ENCODE results near the gene ARMH3. TPM values are rescaled to one million over a fixed set of nuclear protein-coding genes. Genes with fewer than 3 reads are reported as not detected.
"Not testable (repeated sequence)": the region's sequence is repeated elsewhere in the genome, so short reads cannot be mapped to it uniquely, and the experiment has no call there.

Gene ARMH3
- total RNA-seq, 1 donor from 2014 or later = 34.4 TPM

GRCh38 chr10:102009801-102010425, 46.1 kb downstream of the ARMH3 start:
- TF ChIP-seq CTCF (IDR thresholded peaks at IDR 0.05; ENCODE audit: unreplicated experiment) = peak; percentile 84
- no peaks in the 10 kb centered on the region for H3K9me3 Mint-ChIP-seq (ENCODE audit: low read depth)
- H3K27ac Mint-ChIP-seq = peak overlapping the region; percentile 20

GRCh38 chr10:102007796-102008195, 48.2 kb downstream of the ARMH3 start:
- no peak for DNase-seq (ENCODE audit: low spot score, unreplicated experiment)
- no peak overlapping the region for H3K4me3 Mint-ChIP-seq (ENCODE audit: low read depth)
- H3K27me3 Mint-ChIP-seq = no peaks in the 10 kb centered on the region
- H3K9me3 Mint-ChIP-seq (ENCODE audit: low read depth) = no peaks in the 10 kb centered on the region
- TF ChIP-seq CTCF (IDR thresholded peaks at IDR 0.05; ENCODE audit: unreplicated experiment) = no peak
- peaks cover 13% of the 10 kb centered on the region for H3K36me3 Mint-ChIP-seq (ENCODE audit: insufficient read depth)
- H3K27ac Mint-ChIP-seq = no peak overlapping the region
- H3K4me1 Mint-ChIP-seq (ENCODE audit: low read depth) = no peaks in the 10 kb centered on the region

More at GRCh38 chr10:102009801-102010425, 46.1 kb downstream of the ARMH3 start:
- H3K4me1 Mint-ChIP-seq (ENCODE audit: low read depth) = no peaks in the 10 kb centered on the region
- H3K36me3 Mint-ChIP-seq (ENCODE audit: insufficient read depth) = peaks cover 19% of the 10 kb centered on the region
- DNase-seq (ENCODE audit: low spot score, unreplicated experiment) = peak; percentile 25
- H3K27me3 Mint-ChIP-seq = no peaks in the 10 kb centered on the region
- no peak overlapping the region for H3K4me3 Mint-ChIP-seq (ENCODE audit: low read depth)

DNA sequence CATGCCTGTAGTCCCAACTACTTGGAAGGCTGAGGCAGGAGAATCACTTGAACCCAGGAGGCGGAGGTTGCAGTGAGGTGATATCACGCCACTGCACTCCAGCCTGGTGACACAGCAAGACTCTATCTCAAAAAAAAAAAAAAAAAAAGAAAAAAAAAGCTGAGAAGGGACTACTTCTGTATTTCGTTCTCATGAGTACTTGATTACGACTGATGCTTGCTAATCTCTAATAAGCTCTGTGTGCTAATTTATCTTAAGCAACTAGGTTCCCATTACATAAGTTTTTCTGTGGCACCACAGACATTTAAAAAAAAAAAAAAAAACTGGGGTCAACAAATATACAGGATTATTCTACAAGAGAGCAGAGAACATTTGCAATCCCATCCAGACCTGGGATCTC, 48.9 kb downstream of the ARMH3 start:
- not testable (repeated sequence) for DNase-seq (ENCODE audit: low spot score, unreplicated experiment); H3K4me3 Mint-ChIP-seq (ENCODE audit: low read depth); H3K9me3 Mint-ChIP-seq (ENCODE audit: low read depth); H3K27me3 Mint-ChIP-seq; H3K4me1 Mint-ChIP-seq (ENCODE audit: low read depth); H3K27ac Mint-ChIP-seq
- H3K36me3 Mint-ChIP-seq (ENCODE audit: insufficient read depth) = peaks cover 15% of the 10 kb centered on the region

GRCh38 chr10:102004376-102004775, 51.6 kb downstream of the ARMH3 start:
- H3K9me3 Mint-ChIP-seq (ENCODE audit: low read depth) = no peaks in the 10 kb centered on the region
- TF ChIP-seq CTCF (IDR thresholded peaks at IDR 0.05; ENCODE audit: unreplicated experiment) = no peak
- peaks cover 23% of the 10 kb centered on the region for H3K36me3 Mint-ChIP-seq (ENCODE audit: insufficient read depth)
- no peak overlapping the region for H3K4me3 Mint-ChIP-seq (ENCODE audit: low read depth)
- H3K27ac Mint-ChIP-seq = no peak overlapping the region
- H3K4me1 Mint-ChIP-seq (ENCODE audit: low read depth) = no peaks in the 10 kb centered on the region
- H3K27me3 Mint-ChIP-seq = no peaks in the 10 kb centered on the region
- DNase-seq (ENCODE audit: low spot score, unreplicated experiment) = no peak

GRCh38 chr10:102003541-102003940, 52.4 kb downstream of the ARMH3 start:
- H3K27me3 Mint-ChIP-seq = no peaks in the 10 kb centered on the region
- DNase-seq (ENCODE audit: low spot score, unreplicated experiment) = no peak
- no peaks in the 10 kb centered on the region for H3K4me1 Mint-ChIP-seq (ENCODE audit: low read depth)
- no peak for TF ChIP-seq CTCF (IDR thresholded peaks at IDR 0.05; ENCODE audit: unreplicated experiment)
- no peak overlapping the region for H3K27ac Mint-ChIP-seq
- H3K9me3 Mint-ChIP-seq (ENCODE audit: low read depth) = no peaks in the 10 kb centered on the region
- no peak overlapping the region for H3K4me3 Mint-ChIP-seq (ENCODE audit: low read depth)
- H3K36me3 Mint-ChIP-seq (ENCODE audit: insufficient read depth) = peaks cover 21% of the 10 kb centered on the region

DNA sequence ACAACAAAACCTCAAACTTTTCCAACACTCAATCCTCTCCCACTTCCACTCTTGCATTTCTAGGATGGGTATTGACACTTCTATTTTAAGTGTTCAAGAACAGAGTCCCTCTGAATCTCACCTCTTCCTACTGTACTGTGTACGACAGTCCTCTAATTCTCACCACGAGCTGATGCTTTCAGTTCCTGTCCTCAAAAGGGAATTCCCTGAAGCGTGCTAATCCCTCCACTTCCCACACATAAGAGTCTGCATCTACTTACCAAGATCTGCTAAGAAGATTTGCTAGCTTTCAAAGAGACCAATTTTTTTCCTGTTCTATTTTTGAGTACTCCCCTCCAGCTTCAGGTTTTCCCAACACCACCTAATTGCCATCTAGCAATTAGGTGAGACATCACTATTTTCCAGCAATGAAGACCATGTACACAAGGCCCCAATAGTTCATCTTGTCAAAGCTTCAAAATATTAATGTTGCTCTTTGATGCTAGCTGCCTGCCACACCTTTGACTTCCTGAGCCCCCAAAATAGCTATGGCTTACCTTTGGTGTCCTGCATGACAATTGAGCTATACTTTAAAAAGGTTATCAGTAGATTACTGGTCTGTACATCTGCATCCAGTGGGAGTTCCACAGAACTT, 54.4 kb downstream of the ARMH3 start:
- TF ChIP-seq CTCF (IDR thresholded peaks at IDR 0.05; ENCODE audit: unreplicated experiment) = no peak
- Mint-ChIP-seq H3K4me1 (ENCODE audit: low read depth) (no peaks in the 10 kb centered on the region), H3K27ac (no peak overlapping the region), H3K36me3 (ENCODE audit: insufficient read depth) (peaks cover 21% of the 10 kb centered on the region), H3K9me3 (ENCODE audit: low read depth) (no peaks in the 10 kb centered on the region), H3K27me3 (no peaks in the 10 kb centered on the region), H3K4me3 (ENCODE audit: low read depth) (no peak overlapping the region)
- no peak for DNase-seq (ENCODE audit: low spot score, unreplicated experiment)

All from progenitor cell of endocrine pancreas (in vitro differentiated cells).